T1000 (cell line): ENCODE data around the gene OPN1MW3.
"Not testable (repeated sequence)": the region's sequence is repeated elsewhere in the genome, so short reads cannot be mapped to it uniquely, and the experiment has no call there.

ENCODE experiments used
- DNase-seq: peaks from one replicate; lab custom pipeline; 2025; ENCODE audit warnings: mixed read lengths; lab: John Stamatoyannopoulos, UW

Gene OPN1MW3

DNA sequence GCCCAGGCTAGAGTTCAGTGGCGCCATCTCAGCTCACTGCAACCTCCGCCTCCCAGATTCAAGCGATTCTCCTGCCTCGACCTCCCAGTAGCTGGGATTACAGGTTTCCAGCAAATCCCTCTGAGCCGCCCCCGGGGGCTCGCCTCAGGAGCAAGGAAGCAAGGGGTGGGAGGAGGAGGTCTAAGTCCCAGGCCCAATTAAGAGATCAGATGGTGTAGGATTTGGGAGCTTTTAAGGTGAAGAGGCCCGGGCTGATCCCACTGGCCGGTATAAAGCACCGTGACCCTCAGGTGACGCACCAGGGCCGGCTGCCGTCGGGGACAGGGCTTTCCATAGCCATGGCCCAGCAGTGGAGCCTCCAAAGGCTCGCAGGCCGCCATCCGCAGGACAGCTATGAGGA, at the start of gene OPN1MW3:
TSS of gene OPN1MW3 (plus strand) at position 301 of the 400 bp plus-strand sequence. CDS start at position 339, 38 bp downstream.
- not testable (repeated sequence) for DNase-seq

DNA sequence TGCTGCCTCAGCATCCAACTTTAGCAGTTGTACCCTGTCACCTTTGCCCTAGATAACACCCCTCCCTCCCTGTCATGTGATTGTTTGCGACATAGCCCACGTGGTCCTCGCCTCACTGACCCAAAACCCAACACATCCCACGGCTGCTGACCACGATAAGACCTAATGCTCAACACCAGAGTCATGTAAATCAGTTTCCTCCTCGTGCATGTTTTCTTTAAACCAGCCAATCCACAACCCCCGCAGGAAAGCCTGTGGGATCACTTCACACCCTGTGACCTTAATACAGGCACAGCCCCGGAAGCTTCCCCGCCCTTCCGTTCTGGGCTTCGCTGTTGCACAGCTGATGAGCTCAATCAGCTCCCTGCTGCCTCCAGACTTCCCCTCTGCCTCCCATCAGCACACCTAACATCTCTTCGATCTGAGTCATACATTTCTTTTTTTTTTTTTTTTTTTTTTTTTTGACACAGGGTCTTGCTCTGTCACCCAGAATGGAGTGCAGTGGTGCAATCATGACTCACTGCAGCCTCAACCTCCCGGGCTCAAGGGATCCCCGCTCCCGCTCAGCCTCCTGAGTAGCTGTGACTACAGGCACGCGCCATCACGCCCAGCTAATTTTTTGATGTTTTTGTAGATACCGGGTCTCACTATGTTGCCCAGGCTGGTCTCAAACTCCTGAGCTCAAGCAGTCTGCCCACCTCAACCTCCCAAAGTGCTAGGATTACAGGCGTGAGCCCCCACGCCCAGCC, 47.5 kb upstream of the OPN1MW3 start:
- DNase-seq, result not testable (repeated sequence)

DNA sequence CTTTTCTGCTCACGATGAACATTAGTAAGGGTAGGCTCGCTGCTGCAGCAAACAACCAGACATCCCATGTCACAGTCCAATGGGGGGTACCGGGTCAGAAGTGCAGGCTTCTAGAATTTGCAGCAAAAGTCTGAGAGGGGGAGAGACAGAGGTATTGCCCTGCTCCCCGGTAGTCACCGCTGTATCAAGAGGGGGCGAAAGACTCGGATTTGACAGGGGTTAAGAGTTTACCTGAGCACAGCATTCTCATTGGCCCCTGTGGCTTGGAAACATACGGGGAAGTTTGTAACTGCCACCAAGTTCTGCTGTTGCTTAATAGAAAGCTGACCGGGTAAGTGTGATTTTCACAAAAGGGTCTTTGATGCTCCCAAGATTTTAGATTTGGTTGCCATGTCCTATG, 46.3 kb upstream of the OPN1MW3 start:
- DNase-seq, result not testable (repeated sequence)

- not testable (repeated sequence) for DNase-seq
These were observed 45.9 kb upstream of the OPN1MW3 start for GRCh38 chrX:154211499-154211898.

GRCh38 chrX:154219456-154219855, 37.9 kb upstream of the OPN1MW3 start, which contains the start of gene OPN1MW2:
OPN1MW2 (plus strand) TSS chrX:154219756; CDS start chrX:154219816, 60 bp downstream.
- not testable (repeated sequence) for DNase-seq

- not testable (repeated sequence) for DNase-seq
These were observed 32.1 kb upstream of the OPN1MW3 start for GRCh38 chrX:154225292-154225691.

DNA sequence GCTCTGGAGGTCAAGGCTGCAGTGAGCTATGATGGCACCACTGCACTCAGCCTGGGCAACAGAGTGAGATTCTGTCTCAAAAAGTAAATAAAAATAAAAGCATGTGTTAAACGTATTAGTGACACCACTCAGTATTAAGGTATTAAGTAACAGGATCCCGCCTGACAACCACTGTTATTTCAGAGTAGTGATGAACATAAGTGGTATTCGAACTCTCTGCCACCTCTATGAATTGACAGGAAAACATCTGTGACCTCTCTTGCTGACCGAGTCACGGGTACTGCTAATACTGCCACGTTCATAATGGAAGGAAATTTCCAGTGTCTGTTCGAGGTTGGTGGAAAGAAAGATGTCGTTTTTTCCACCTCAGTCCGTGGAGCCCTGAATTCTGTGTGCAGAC, 30.7 kb upstream of the OPN1MW3 start:
- not testable (repeated sequence) for DNase-seq

DNA sequence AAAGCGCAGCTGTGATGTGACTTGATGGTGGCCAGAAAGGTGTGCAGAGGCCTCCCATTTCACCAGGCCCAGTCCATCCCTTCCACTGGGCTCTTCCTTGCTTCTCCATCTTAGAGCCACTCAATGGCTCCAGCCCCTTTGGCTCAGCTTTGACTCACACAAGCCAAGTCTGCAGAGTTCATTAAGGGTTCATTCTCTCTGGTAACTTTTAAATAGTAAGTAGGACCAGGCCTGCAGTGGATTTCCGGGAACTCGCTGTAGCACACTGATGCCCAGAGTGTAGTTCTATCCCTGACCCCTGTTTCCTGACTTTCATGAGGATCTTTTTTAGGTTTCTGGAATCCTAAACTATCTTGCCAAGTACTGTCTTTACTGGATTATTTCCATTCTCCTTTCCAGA, 25.9 kb upstream of the OPN1MW3 start:
- DNase-seq, result not testable (repeated sequence)

DNA sequence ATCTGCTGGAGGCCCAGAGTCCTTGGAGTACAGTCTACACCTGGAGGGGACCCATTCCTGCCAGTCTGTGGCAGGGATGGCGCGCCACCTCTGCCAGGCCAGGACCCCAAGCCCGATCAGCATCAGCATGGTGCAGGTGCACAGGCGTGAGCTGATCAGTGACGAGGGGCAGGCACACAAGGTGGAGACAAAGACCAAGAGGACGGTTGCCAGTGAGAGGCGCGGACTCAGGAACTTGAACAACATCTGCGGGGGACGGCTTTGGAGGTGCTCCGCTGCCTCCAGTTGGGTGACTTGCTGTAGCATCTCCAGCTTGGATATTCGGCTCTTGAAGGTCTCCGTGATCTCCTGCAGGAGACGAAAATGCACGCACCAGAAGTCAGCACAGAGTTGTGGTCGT, 23.8 kb upstream of the OPN1MW3 start:
- DNase-seq, result not testable (repeated sequence)

DNA sequence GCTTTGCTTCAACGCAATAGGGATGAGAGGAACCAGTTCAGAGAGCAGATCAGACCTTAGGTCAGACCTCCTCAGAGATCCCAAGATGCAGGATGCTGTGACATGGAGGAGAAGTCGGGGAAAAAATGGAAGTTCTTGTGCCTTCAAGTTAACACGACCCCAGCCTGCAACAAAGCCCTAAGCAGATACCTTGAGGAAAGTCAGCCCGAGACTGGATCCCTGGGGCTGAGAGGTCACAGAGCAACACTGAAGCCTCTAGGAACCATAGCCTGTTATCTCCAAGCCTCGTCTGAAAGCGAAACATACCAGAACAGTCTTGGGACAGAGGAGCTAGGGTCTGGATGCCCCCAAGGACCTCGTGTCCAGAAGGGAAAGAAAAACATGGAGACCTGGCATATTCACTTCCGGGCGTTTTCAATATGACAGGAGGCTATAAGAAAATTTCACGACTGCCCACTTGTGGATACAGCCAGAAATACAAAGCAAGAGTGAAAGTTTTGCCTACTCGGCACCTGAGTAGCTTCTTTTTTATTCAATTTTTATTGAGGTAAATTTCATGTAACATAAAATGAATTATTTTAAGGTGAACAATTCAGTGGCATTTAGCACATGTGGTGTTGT, 18.3 kb upstream of the OPN1MW3 start:
- DNase-seq, result not testable (repeated sequence)

- DNase-seq, result not testable (repeated sequence)
These were observed 17.3 kb upstream of the OPN1MW3 start for GRCh38 chrX:154239982-154240503.

- DNase-seq, result not testable (repeated sequence)
These were observed 9.9 kb upstream of the OPN1MW3 start for GRCh38 chrX:154247377-154248045.

- DNase-seq, result not testable (repeated sequence)
These were observed 9.3 kb upstream of the OPN1MW3 start for GRCh38 chrX:154248076-154248475.

GRCh38 chrX:154258711-154259110, 1.3 kb downstream of the OPN1MW3 start:
- DNase-seq, result not testable (repeated sequence)

GRCh38 chrX:154263072-154263471, 5.7 kb downstream of the OPN1MW3 start:
- not testable (repeated sequence) for DNase-seq

GRCh38 chrX:154269245-154269644, 11.9 kb downstream of the OPN1MW3 start:
- not testable (repeated sequence) for DNase-seq

DNA sequence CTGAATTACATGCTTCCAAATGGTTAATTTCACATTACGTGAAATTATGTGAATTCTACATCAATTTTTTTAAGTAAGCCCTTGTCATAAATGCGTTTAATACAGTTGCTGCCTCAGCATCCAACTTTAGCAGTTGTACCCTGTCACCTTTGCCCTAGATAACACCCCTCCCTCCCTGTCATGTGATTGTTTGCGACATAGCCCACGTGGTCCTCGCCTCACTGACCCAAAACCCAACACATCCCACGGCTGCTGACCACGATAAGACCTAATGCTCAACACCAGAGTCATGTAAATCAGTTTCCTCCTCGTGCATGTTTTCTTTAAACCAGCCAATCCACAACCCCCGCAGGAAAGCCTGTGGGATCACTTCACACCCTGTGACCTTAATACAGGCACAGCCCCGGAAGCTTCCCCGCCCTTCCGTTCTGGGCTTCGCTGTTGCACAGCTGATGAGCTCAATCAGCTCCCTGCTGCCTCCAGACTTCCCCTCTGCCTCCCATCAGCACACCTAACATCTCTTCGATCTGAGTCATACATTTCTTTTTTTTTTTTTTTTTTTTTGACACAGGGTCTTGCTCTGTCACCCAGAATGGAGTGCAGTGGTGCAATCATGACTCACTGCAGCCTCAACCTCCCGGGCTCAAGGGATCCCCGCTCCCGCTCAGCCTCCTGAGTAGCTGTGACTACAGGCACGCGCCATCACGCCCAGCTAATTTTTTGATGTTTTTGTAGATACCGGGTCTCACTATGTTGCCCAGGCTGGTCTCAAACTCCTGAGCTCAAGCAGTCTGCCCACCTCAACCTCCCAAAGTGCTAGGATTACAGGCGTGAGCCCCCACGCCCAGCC, 27.3 kb downstream of the OPN1MW3 start:
- DNase-seq, result not testable (repeated sequence)

DNA sequence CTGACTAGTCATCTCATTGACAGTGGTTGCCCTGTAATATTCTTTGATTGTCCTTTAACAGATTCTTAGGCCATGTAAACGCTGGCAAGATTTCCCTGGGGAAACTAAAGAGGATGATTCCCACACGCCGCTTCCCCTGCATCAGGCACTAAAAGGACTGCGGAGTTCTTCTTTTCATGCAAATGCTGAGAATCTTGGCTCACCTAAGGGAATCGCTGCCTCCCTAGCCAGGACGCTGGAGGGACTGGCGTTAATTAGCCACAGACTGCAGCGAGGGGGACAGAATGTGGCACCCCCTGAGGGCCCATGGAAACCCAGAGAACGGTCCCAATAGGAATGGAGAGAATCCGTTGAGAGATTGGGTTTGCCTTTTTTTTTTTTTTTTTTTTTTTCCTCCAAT, 29.0 kb downstream of the OPN1MW3 start:
- DNase-seq, result not testable (repeated sequence)

DNA sequence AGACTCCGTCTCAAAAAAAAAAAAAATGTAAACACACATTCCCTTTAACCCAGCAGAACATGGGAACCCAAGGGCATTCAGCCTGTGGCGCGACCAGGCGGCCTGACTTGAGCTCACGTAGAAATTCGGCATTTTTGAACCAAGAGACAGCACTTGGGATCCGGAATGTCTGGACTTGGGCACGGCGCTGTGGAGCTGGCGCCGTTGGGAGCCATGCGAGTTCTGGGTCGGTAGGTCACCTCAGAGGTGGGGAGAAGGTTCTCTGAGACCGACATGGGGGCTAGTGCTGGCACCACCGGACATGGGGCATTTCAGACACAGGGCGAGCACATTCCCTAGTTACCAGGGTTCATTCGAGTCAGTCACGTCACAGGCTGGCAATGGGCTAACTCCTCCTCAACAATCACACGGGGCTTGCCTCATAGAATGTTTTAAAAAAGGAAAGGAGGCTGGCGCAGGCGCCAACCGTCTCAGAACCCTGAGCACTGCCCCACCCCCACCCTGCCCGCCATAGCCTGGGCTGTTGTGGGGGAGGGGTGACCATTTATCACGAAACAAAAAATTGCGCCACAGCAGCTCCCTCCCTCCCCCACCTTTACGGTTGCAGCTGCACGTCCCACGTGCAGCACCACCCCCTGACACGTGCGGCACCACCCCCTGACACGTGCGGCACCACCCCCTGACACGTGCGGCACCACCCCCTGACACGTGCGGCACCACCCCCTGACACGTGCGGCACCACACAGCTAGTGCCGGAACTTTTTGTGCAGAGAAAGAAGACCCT, 37.6 kb downstream of the OPN1MW3 start, which contains the start of gene TEX28:
TSS of gene TEX28 (minus strand) at position 334 of the 784 bp plus-strand sequence. CDS start 3,007 bp downstream, outside the sequence.
- no peak for DNase-seq

GRCh38 chrX:154295664-154296310, 38.4 kb downstream of the OPN1MW3 start, which contains the start of gene TKTL1:
TKTL1 (plus strand) TSS chrX:154295795; CDS start chrX:154295860, 65 bp downstream.
- no peak for DNase-seq
